OCI-LY3 (cell line): ENCODE measurements around the gene AGBL1.

Source experiments
- CTCF ChIP-seq: fragments of 200-600, 300-600 bp; sonication (generic); IDR thresholded peaks from 2 replicates; pipeline ENCODE4 v1.5.1; 2014; ENCODE audit warnings: antibody characterized with exemption, low read length, low read depth
- EZH2phosphoT487 ChIP-seq: fragments of 200-600 bp; shearing (Covaris generic); IDR thresholded peaks from 2 replicates; pipeline ENCODE4 v1.6.1; 2018; ENCODE audit warnings: antibody characterized with exemption, mixed run types, low read depth

GRCh38 chr15:86125775-86126174, 46.1 kb downstream of the AGBL1 start:
- TF ChIP-seq CTCF (no peak), EZH2phosphoT487 (no peak)
